Ishikawa (cell line): ENCODE measurements around the gene REPIN1.

Experiments used
- CEBPB ChIP-seq: IDR thresholded peaks from 2 replicates; pipeline ENCODE4 v1.6.1; 2012
- CREB1 ChIP-seq: IDR thresholded peaks from 2 replicates; pipeline ENCODE4 v1.6.1; 2012; ENCODE audit warnings: low read depth
- EGR1 ChIP-seq: IDR thresholded peaks from 2 replicates; pipeline ENCODE4 v1.6.1; 2012
- EP300 ChIP-seq: IDR thresholded peaks from 2 replicates; pipeline ENCODE4 v1.6.1; 2012; ENCODE audit warnings: borderline replicate concordance
- FOXM1 ChIP-seq: IDR thresholded peaks from 2 replicates; pipeline ENCODE4 v1.6.1; 2012; ENCODE audit warnings: low read depth, borderline replicate concordance
- NFIC ChIP-seq: IDR thresholded peaks from 2 replicates; pipeline ENCODE4 v1.6.1; 2012
- RAD21 ChIP-seq: IDR thresholded peaks from 2 replicates; pipeline ENCODE4 v1.6.1; 2012; ENCODE audit warnings: low read depth
- TAF1 ChIP-seq: IDR thresholded peaks from 2 replicates; pipeline ENCODE4 v1.6.1; 2012; ENCODE audit warnings: low read depth, mild to moderate bottlenecking
- TCF12 ChIP-seq: IDR thresholded peaks from 2 replicates; pipeline ENCODE4 v1.6.1; 2012; ENCODE audit warnings: low read depth
- TEAD4 ChIP-seq: IDR thresholded peaks from 2 replicates; pipeline ENCODE4 v1.6.1; 2012
- YY1 ChIP-seq: IDR thresholded peaks from 2 replicates; pipeline ENCODE4 v1.6.1; 2012; ENCODE audit warnings: low read depth
- ZBTB7A ChIP-seq: IDR thresholded peaks from 2 replicates; pipeline ENCODE4 v1.6.1; 2012; ENCODE audit warnings: low read depth
- TF ChIP-seq, protein P1 (sequence below): IDR thresholded peaks from 2 replicates; pipeline ENCODE4 v1.6.1; 2012
- TF ChIP-seq, protein P2 (sequence below): IDR thresholded peaks from 2 replicates; pipeline ENCODE4 v1.6.1; 2012
- TF ChIP-seq, protein P3 (sequence below): IDR thresholded peaks from 2 replicates; pipeline ENCODE4 v1.6.1; 2012; ENCODE audit warnings: low read depth, mild to moderate bottlenecking

The REPIN1 gene

DNA sequence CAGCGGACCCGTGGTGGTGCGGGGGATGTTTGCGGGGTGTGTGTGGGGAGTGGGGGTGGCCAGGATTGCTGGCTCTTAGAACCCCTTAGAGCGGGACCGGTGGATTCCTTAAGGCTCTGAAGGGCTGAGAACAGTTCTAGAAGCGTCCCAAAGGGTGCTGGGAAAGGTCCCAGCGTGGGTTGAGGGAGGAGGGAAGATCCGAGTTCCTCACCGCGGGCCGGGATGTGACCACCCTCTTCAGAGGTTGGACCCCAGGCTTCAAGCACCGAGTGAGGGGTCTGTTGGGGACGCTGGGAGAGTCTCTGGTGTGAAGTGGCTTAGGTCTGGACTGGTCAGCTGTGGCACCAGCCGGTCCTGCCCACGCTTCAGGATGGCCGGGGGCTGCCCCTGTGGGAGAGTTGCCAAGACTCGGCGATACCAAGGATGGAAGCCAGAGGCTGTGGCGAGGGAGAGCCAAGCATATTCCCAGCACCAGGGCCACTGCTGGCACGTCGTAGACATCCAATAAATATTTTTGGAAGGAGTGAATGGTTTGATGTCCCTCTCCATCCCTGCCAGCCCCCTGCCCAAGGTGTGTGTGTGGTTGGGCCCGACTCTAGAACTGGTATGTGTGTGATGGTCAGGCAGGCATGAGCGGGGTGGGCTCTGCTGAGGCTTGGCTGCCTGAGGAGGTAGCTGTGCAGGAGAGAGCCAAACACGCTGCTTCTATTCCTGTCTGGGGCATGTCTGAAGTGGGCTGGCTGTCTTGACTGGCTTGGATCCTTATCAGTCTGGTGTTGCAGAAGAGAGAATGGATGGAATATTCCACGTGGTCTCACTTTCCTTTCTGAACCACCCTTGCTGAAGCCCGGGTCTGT is 29.7 kb downstream of the REPIN1 start:
- TF ChIP-seq, protein P1, sequence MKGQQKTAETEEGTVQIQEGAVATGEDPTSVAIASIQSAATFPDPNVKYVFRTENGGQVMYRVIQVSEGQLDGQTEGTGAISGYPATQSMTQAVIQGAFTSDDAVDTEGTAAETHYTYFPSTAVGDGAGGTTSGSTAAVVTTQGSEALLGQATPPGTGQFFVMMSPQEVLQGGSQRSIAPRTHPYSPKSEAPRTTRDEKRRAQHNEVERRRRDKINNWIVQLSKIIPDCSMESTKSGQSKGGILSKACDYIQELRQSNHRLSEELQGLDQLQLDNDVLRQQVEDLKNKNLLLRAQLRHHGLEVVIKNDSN = no peak
- TF ChIP-seq, protein P2, sequence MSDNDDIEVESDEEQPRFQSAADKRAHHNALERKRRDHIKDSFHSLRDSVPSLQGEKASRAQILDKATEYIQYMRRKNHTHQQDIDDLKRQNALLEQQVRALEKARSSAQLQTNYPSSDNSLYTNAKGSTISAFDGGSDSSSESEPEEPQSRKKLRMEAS = no peak
- TF ChIP-seq CREB1 (no peak), EGR1 (no peak), TEAD4 (no peak), RAD21 (no peak), TCF12 (no peak), TAF1 (no peak), YY1 (no peak), NFIC (no peak), ZBTB7A (no peak)
- TF ChIP-seq, protein P3, sequence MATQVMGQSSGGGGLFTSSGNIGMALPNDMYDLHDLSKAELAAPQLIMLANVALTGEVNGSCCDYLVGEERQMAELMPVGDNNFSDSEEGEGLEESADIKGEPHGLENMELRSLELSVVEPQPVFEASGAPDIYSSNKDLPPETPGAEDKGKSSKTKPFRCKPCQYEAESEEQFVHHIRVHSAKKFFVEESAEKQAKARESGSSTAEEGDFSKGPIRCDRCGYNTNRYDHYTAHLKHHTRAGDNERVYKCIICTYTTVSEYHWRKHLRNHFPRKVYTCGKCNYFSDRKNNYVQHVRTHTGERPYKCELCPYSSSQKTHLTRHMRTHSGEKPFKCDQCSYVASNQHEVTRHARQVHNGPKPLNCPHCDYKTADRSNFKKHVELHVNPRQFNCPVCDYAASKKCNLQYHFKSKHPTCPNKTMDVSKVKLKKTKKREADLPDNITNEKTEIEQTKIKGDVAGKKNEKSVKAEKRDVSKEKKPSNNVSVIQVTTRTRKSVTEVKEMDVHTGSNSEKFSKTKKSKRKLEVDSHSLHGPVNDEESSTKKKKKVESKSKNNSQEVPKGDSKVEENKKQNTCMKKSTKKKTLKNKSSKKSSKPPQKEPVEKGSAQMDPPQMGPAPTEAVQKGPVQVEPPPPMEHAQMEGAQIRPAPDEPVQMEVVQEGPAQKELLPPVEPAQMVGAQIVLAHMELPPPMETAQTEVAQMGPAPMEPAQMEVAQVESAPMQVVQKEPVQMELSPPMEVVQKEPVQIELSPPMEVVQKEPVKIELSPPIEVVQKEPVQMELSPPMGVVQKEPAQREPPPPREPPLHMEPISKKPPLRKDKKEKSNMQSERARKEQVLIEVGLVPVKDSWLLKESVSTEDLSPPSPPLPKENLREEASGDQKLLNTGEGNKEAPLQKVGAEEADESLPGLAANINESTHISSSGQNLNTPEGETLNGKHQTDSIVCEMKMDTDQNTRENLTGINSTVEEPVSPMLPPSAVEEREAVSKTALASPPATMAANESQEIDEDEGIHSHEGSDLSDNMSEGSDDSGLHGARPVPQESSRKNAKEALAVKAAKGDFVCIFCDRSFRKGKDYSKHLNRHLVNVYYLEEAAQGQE = no peak

DNA sequence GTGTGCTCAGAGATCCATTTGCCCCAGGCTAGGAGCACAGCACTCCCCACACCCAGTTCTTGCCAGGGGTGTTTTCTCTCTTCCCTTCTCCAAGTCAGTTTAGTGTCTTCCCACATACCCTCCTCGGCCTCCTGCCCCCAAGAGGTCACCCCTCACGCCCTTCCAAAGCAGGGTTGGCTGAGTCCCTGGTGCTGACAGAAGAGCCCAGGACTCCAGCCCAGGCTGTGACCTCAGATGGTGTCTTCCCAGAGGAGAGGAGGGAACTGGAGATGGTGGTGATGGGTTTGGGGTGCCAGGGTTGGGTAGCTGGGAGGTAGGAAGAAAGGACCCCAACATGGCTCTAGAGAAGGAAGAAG is 30.3 kb downstream of the REPIN1 start:
- TF ChIP-seq TCF12 (no peak), EGR1 (no peak), RAD21 (no peak), FOXM1 (no peak), EP300 (no peak), ZBTB7A (no peak), TAF1 (no peak), TEAD4 (no peak), NFIC (no peak), CEBPB (no peak), YY1 (no peak), CREB1 (no peak)
- TF ChIP-seq, protein P3 = no peak
- TF ChIP-seq, protein P1 = no peak
- TF ChIP-seq, protein P2 = no peak

DNA sequence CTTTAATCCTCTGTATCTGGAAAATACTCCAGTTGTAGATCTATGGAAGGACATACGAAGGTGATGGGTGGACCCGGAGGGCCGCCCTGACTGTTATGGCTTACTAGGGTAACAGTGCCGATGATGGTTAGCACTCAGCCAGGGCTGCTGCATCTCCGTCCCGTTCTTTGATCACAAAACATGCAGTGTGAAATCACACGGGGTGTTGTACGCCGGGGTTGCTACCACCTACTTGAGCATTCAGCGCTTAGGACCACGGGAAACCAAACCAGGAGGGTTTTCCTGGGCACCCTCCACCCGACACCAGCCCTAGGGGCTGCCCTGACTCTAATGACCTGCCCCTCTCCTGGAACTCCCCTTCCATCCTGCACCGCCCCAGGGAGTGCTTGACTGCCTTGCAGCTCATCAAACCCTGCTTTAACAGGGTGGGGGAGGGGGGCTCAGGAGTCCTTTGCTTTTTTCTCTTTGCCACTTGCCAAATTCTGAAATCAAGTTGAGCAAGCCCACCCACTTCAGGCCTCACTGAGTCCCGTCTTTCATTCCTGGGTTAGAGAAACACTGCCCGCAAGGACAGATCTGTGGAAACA is 30.9 kb downstream of the REPIN1 start:
- TF ChIP-seq CEBPB (no peak), EGR1 (no peak), CREB1 (no peak), ZBTB7A (no peak), YY1 (no peak), TEAD4 (no peak), NFIC (no peak), FOXM1 (no peak), EP300 (no peak), TCF12 (no peak), TAF1 (no peak), RAD21 (no peak)
- TF ChIP-seq, protein P3 = no peak
- TF ChIP-seq, protein P1 = no peak
- TF ChIP-seq, protein P2 = no peak
